A673 (cell line): ENCODE data around the gene RBFOX2.

Experiments
- CTCF ChIP-seq: fragments of 300-800, 200-600 bp; sonication (generic); conservative IDR thresholded peaks from 2 replicates; pipeline ENCODE4 v1.5.1; 2017; ENCODE audit warnings: low read depth, mild to moderate bottlenecking, antibody characterized with exemption, low read length, moderate library complexity, mixed read lengths
- EZH2 ChIP-seq: fragments of 200-600 bp; sonication (generic); IDR thresholded peaks from 2 replicates; pipeline ENCODE4 v1.6.1; 2017; ENCODE audit warnings: borderline replicate concordance, low read depth, mild to moderate bottlenecking, mixed read lengths, antibody characterized with exemption, low read length; ENCODE audit not compliant: poor library complexity, severe bottlenecking

DNA sequence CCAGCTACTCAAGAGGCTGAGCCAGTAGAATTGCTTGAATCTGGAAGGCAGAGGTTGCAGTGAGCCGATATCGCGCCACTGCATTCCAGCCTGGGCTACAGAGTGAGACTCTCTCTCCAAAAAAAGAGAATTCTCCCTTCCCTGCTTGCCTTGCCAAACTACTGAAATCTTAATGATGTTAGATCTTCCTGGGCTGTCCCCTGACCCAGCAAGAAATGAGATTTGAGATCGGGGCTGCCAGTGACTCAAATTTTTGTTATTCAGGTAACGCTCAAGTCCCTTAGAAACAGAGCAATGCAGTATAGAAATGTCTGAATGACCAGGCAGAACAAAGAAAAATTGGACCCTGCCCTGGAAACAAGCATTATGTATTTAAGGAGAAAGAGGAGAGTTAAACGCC is 4.0 kb upstream of the RBFOX2 start:
- TF ChIP-seq CTCF: no peak
- no peak for TF ChIP-seq EZH2
